GM12875 (cell line): ENCODE data around the gene LTA4H.

ENCODE experiments used
- H3K4me3 ChIP-seq: one replicate; pipeline ENCODE4 v1.5.1; 2011; ENCODE audit warnings: low read depth, low read length, control low read depth
- TF ChIP-seq, protein P1 (sequence below): IDR thresholded peaks from 2 replicates; pipeline ENCODE4 v1.5.1; 2011; ENCODE audit warnings: low read depth, mild to moderate bottlenecking, control low read depth, inconsistent platforms, low read length, moderate library complexity, borderline replicate concordance; ENCODE audit not compliant: insufficient read depth

Gene LTA4H

DNA sequence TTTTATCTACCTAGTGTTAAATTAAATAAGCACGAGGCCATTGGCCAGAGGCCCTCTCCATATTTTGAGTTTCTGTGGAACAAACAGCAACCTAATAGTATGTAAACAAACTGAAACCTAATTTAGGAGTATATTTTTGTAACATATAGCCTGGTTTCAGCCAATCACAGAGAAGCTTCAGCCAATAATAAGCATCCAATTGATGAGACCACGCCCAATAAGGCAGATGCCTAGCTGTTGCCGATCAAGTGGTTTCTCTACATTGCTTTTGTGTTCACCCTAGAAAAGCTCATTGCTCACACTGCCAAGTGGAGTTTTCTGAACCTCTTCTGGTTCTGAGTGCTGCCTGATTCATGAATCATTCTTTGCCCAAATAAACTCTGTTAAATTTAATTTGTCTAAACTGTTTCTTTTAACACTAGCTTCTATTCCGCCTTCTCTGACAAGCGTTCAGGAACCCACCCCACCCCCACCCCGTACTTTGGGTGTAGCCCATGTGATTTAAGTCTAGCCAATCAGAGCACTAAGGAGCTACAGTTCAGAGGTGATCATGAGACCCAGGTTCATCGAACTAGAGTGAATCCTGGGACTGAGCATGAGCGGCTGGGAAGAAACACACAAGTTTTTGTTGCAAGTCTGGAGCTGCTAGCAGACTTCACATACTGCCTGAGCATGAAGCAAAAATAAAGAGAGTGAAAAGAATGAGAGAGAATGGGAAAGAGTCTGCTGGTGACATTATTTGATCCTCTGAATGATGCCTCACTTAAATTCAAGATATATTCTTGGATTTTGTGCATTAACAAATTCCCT lies 21.5 kb upstream of the LTA4H start:
- TF ChIP-seq, protein P1, sequence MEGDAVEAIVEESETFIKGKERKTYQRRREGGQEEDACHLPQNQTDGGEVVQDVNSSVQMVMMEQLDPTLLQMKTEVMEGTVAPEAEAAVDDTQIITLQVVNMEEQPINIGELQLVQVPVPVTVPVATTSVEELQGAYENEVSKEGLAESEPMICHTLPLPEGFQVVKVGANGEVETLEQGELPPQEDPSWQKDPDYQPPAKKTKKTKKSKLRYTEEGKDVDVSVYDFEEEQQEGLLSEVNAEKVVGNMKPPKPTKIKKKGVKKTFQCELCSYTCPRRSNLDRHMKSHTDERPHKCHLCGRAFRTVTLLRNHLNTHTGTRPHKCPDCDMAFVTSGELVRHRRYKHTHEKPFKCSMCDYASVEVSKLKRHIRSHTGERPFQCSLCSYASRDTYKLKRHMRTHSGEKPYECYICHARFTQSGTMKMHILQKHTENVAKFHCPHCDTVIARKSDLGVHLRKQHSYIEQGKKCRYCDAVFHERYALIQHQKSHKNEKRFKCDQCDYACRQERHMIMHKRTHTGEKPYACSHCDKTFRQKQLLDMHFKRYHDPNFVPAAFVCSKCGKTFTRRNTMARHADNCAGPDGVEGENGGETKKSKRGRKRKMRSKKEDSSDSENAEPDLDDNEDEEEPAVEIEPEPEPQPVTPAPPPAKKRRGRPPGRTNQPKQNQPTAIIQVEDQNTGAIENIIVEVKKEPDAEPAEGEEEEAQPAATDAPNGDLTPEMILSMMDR, result no peak
- H3K4me3 ChIP-seq, result no peak overlapping the region

DNA sequence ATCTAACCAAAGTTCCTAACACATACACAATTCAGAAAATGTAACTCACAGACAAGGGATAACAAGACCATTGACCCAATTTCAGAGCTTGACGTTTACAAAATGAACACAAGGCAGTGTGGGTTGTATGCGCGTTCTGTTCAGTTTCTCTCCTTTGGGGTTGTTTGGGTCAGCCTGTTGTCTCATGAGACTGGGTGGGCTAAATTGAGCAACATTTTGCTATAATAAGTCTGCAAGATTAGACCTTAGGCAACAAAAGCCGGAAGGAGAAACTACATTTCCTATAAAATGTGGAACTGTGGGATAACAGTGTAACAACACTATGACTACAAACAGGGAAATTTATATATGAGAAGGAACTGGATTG lies 18.8 kb upstream of the LTA4H start:
- H3K4me3 ChIP-seq, result no peak overlapping the region
- TF ChIP-seq, protein P1, result no peak

DNA sequence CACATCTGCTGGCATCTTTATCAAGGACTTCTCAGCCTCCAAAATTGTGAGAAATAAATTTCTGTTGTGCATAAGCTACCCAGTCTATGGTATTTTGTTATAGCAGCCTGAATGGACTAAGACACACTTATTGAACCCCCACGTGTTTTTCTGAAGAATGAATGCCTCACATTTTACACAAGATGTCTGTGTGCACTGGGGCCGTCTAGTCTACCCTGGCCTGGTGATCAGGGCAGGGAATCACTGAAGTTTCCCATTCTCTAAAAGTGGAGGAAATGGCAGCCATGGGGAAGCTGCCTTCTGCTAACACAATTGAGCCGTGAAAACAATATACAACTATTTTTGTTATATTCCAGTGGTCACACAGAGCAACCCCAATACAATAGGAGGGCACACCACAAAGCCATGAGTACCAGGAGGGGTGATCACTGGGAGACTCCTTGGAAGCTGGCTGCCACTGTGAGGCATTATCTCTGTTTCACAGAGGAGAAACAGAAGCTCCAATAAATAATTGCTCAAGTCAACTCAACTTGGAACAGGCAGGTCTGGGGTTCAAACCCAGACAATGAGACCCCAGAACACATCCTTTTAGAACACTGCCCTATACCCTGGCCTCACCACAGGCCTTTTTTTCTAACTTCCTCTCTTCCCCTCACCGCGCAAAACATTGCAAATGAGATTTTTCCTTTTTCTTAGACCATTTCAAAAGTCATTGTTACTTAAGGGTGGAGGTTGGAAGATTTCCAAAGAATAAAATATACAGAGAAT lies 18.3 kb upstream of the LTA4H start:
- H3K4me3 ChIP-seq, result no peak overlapping the region
- TF ChIP-seq, protein P1, result no peak

DNA sequence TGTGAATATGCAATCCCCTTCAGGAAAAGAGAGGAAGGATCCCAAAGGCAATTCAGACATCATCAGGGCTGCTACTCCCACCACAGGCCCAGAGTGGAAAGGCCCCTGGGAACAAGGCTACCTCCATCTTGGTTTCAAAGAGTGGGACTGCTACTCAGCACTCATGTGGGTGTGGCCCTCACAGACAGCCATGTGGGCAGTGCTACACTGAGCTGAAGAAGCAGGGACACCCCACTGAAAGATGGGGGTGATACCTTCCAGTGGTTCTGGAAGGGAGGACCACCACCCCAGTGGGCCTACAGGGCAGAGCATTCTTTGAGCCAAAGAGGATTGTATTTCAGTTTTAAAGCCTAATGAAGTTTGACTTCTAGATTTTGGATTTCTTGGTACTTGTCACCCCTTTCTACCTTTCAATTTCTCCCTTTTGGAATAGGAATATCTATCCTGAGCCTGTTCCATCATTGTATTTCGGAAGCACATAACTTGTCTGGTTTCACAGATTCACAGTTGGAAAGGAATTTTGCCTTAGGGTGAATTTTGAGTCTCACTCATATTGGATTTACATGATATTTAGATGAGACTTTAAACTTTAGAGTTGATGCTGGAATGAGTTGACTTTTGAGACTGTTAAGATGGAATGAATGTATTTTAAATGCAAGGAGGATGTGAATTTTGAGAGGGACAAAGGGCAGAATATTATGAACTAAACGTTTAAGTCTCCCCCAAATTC lies 16.5 kb upstream of the LTA4H start:
- H3K4me3 ChIP-seq, result no peak overlapping the region
- TF ChIP-seq, protein P1, result no peak

DNA sequence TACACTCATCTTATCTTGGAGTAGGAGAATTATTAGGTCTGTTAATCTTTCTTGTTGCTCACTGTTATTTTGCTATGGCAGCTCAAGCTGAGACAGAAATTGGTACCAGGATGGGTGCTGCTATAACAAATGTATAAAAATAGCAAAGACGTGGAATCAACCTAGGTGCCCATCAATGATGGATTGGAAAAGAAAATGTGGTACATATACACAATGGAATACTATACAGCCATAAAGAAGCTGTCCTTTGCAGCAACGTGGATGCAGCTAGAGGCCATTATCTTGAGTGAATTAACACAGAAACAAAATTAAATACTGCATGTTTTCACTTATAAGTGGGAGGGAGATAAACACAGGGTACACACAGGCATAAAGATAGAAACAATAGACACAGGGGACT lies 14.8 kb upstream of the LTA4H start:
- TF ChIP-seq, protein P1, result no peak
- no peak overlapping the region for H3K4me3 ChIP-seq

DNA sequence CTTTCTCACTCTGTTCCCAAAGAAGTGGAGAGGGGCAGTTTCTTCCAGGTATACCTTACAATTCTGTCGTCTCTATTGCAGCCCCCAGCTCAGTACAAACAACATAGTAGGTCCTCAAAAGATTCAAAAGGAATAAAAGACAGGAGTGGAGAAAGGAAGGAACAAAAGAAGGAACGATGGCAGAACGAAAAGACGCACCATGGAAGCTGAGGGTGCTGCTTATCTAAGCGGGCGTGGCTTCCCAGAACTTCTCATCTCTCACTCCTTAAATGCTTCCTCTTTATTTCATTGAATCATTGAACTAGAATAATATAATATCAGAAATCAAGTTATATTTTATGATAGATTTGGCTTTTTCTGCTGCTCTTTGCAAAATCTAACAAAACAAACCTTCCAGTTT lies 13.7 kb upstream of the LTA4H start:
- TF ChIP-seq, protein P1, result no peak
- no peak overlapping the region for H3K4me3 ChIP-seq
